Naive thymus-derived CD4-positive, alpha-beta T cell (primary cell): ENCODE results near the gene MLANA. TPM values are rescaled to one million over a fixed set of nuclear protein-coding genes. Genes with fewer than 3 reads are reported as not detected.

Source experiments
- polyA plus RNA-seq, 2 donors: library from polyadenylated mRNA; unstranded; fragments of 300-500 nt; fragmentation: Illumina TruSeq; gene quantifications; one replicate each; pipeline ENCODE4 v1.2.3, GENCODE V29; 2021
- total RNA-seq, 6 experiments: library from RNA in 5 of 6; stranded (reverse) in 5 of 6; gene quantifications; 1 replicate in 5 of 6; 2 replicates in 1 of 6; pipeline ENCODE4 v1.2.3 and lab custom pipeline; 2021 to 2026

Gene MLANA
- total and polyA plus RNA-seq, 7 experiments from 2014 or later, result 0.38 to 0.97 TPM; not detected in 5

Other genes with a start within 250 kb of the MLANA start
- gene ERMP1, start 57.8 kb upstream of the MLANA start, total RNA-seq, result 10 to 100 TPM in 4 of 5 experiments, 1 to 10 TPM in 1; 9.5 to 37.1 (median 20.0) TPM
- gene ERMP1, start 57.8 kb upstream of the MLANA start, polyA plus RNA-seq, result 1 to 10 TPM; 7.3 to 9.7 TPM
- gene RANBP6, start 124.7 kb downstream of the MLANA start, total RNA-seq, result 10 to 100 TPM; 21.9 to 34.3 (median 30.3) TPM
- gene RANBP6, start 124.7 kb downstream of the MLANA start, polyA plus RNA-seq, result 10 to 100 TPM; 21.0 to 22.9 TPM